ENCODE data around the gene PARP15. TPM values are rescaled to one million over a fixed set of nuclear protein-coding genes. Genes with fewer than 3 reads are reported as not detected.
"Not testable (repeated sequence)": the region's sequence is repeated elsewhere in the genome, so short reads cannot be mapped to it uniquely, and the experiment has no call there.

The PARP15 gene
- polyA plus RNA-seq, 4 donors = 0.06 to 0.46 (median 0.30) TPM

GRCh38 chr3:122612696-122613095 lies 35.2 kb downstream of the PARP15 start:
- no peak for DNase-seq (ENCODE audit: low read depth in 4 of 4, low spot score in 2 of 4)

GRCh38 chr3:122615303-122615702 lies 37.9 kb downstream of the PARP15 start:
- DNase-seq (ENCODE audit: low read depth in 4 of 4, low spot score in 2 of 4) = no peak

GRCh38 chr3:122618614-122619013 lies 41.2 kb downstream of the PARP15 start:
- no peak for DNase-seq (ENCODE audit: low read depth in 4 of 4, low spot score in 2 of 4)

GRCh38 chr3:122619040-122619439 lies 41.6 kb downstream of the PARP15 start:
- no peak for DNase-seq (ENCODE audit: low read depth in 4 of 4, low spot score in 2 of 4)

GRCh38 chr3:122620399-122620798 lies 42.9 kb downstream of the PARP15 start:
- DNase-seq (ENCODE audit: low read depth in 4 of 4, low spot score in 2 of 4) = no peak

GRCh38 chr3:122621112-122621511 lies 43.7 kb downstream of the PARP15 start:
- no peak for DNase-seq (ENCODE audit: low read depth in 4 of 4, low spot score in 2 of 4)

GRCh38 chr3:122623031-122623829 lies 45.8 kb downstream of the PARP15 start:
- DNase-seq (ENCODE audit: low read depth in 4 of 4, low spot score in 2 of 4) = no peak

GRCh38 chr3:122626515-122627180 lies 49.2 kb downstream of the PARP15 start:
- no peak for DNase-seq (ENCODE audit: low read depth in 4 of 4, low spot score in 2 of 4)

- no peak for DNase-seq (ENCODE audit: low read depth in 4 of 4, low spot score in 2 of 4)
These were observed 49.9 kb downstream of the PARP15 start for GRCh38 chr3:122627301-122627700.

GRCh38 chr3:122628567-122628966 lies 51.1 kb downstream of the PARP15 start:
- DNase-seq (ENCODE audit: low read depth in 4 of 4, low spot score in 2 of 4) = no peak

GRCh38 chr3:122629763-122630162 lies 52.3 kb downstream of the PARP15 start:
- DNase-seq (ENCODE audit: low read depth in 4 of 4, low spot score in 2 of 4) = no peak

- DNase-seq (ENCODE audit: low read depth in 4 of 4, low spot score in 2 of 4) = no peak
These were observed 58.3 kb downstream of the PARP15 start for GRCh38 chr3:122635789-122636188.

GRCh38 chr3:122636697-122637096 lies 59.2 kb downstream of the PARP15 start:
- DNase-seq (ENCODE audit: low read depth in 4 of 4, low spot score in 2 of 4) = no peak

- no peak for DNase-seq (ENCODE audit: low read depth in 4 of 4, low spot score in 2 of 4)
These were observed 63.1 kb downstream of the PARP15 start for GRCh38 chr3:122640437-122640999.

GRCh38 chr3:122642935-122643334 lies 65.5 kb downstream of the PARP15 start:
- DNase-seq (ENCODE audit: low read depth in 4 of 4, low spot score in 2 of 4) = no peak

GRCh38 chr3:122646146-122646988 lies 68.9 kb downstream of the PARP15 start:
- DNase-seq (ENCODE audit: low read depth in 4 of 4, low spot score in 2 of 4) = no peak

GRCh38 chr3:122651233-122651907 lies 73.9 kb downstream of the PARP15 start:
- DNase-seq (ENCODE audit: low read depth in 4 of 4, low spot score in 2 of 4) = not testable (repeated sequence)

- not testable (repeated sequence) for DNase-seq (ENCODE audit: low read depth in 4 of 4, low spot score in 2 of 4)
These were observed 74.5 kb downstream of the PARP15 start for GRCh38 chr3:122651962-122652361.

GRCh38 chr3:122658336-122658735 lies 80.9 kb downstream of the PARP15 start:
- not testable (repeated sequence) for DNase-seq (ENCODE audit: low read depth in 4 of 4, low spot score in 2 of 4)

- no peak for DNase-seq (ENCODE audit: low read depth in 4 of 4, low spot score in 2 of 4)
These were observed 83.0 kb downstream of the PARP15 start for GRCh38 chr3:122660297-122660974.
